A549 (cell line): Measurements from ENCODE around the gene ADAM19. TPM values are rescaled to one million over a fixed set of nuclear protein-coding genes. Genes with fewer than 3 reads are reported as not detected.

Source experiments
- ATAC-seq, 2 experiments: fragments of 200-7000 bp in 1 of 2; fragments of >200 bp in 1 of 2; cut with Nextera tagmentation in 1 of 2; cut with Tn5 transposase in 1 of 2; 3 replicates each; pipeline versions ENCODE4 v1.8.0 to v1.9.1; 2018 to 2020; ENCODE audit warnings: mild to moderate bottlenecking in 1 of 2, moderate library complexity in 1 of 2
- CTCF ChIA-PET: fragments of 300-600 bp; sonication (Branson Sonifier 250); formaldehyde crosslinking; extraction: SDS; loops from one replicate; lab custom pipeline; 2021; ENCODE audit warnings: antibody characterized with exemption, inconsistent platforms; lab: Yijun Ruan, JAX
- POLR2A ChIA-PET: fragments of 350-600 bp; formaldehyde crosslinking; extraction: SDS; loops from one replicate; lab custom pipeline; 2021; ENCODE audit warnings: antibody characterized with exemption, inconsistent platforms; lab: Yijun Ruan, JAX
- DNase-seq, 2 experiments: peaks; one replicate each; pipeline versions ENCODE4 v3.0.0 to v3.0.0-alpha.2; 2011 to 2016; ENCODE audit warnings: low read depth in 1 of 2, low spot score in 1 of 2
- FAIRE-seq: peaks from 2 replicates; lab custom pipeline; 2011; peaks lifted over from hg19 to GRCh38; lab: Jason Lieb, UNC
- H3K27ac ChIP-seq, 2 experiments: fragments of >200 bp; sonication (Bioruptor Twin); formaldehyde crosslinking; 3 replicates each; pipeline ENCODE4 v1.5.1; 2016 to 2017
- H3K4me1 ChIP-seq: fragments of >200 bp; sonication (Bioruptor Twin); formaldehyde crosslinking; 3 replicates; pipeline ENCODE4 v1.6.1; 2016
- H3K4me2 ChIP-seq: fragments of >200 bp; sonication (Bioruptor Twin); formaldehyde crosslinking; 3 replicates; pipeline ENCODE4 v1.6.1; 2016
- H3K4me3 ChIP-seq: fragments of >200 bp; sonication (Bioruptor Twin); formaldehyde crosslinking; 3 replicates; pipeline ENCODE4 v1.5.1; 2016
- H3K9me3 ChIP-seq: fragments of >200 bp; sonication (Bioruptor Twin); formaldehyde crosslinking; 3 replicates; pipeline ENCODE4 v1.6.1; 2016
- BCL3 ChIP-seq: fragments of >200 bp; sonication (Bioruptor Twin); formaldehyde crosslinking; IDR thresholded peaks from 3 replicates; pipeline ENCODE4 v1.6.1; 2016
- BHLHE40 ChIP-seq: IDR thresholded peaks from 2 replicates; pipeline ENCODE4 v1.6.1; 2012; ENCODE audit warnings: low read depth, low read length, inconsistent platforms
- CBX2 ChIP-seq: fragments of 200-600 bp; sonication (generic); IDR thresholded peaks from 2 replicates; pipeline ENCODE4 v1.6.1; 2016; ENCODE audit warnings: low read depth, mild to moderate bottlenecking, borderline replicate concordance
- CEBPB ChIP-seq, 2 experiments: fragments of >200 bp in 1 of 2; sonication (Bioruptor Twin) in 1 of 2; formaldehyde crosslinking in 1 of 2; IDR thresholded peaks; 2 replicates each; pipeline ENCODE4 v1.6.1; 2012 to 2016
- CHD4 ChIP-seq: fragments of 200-600 bp; sonication (generic); IDR thresholded peaks from 2 replicates; pipeline ENCODE4 v1.6.1; 2016; ENCODE audit warnings: antibody characterized with exemption, mild to moderate bottlenecking, borderline replicate concordance
- E2F6 ChIP-seq: IDR thresholded peaks from 2 replicates; pipeline ENCODE4 v1.6.1; 2012; ENCODE audit warnings: low read depth, borderline replicate concordance
- ESRRA ChIP-seq: fragments of 150-350 bp; IDR thresholded peaks from 2 replicates; pipeline ENCODE4 v1.6.1; 2014; ENCODE audit warnings: mild to moderate bottlenecking, low read length, borderline replicate concordance
- GATA3 ChIP-seq: IDR thresholded peaks from 2 replicates; pipeline ENCODE4 v1.6.1; 2012; ENCODE audit warnings: borderline replicate concordance
- HDAC2 ChIP-seq: fragments of 200-600 bp; sonication (generic); IDR thresholded peaks from 2 replicates; pipeline ENCODE4 v1.6.1; 2016
- HOXB13 ChIP-seq: fragments of 250-450 bp; sonication (Bioruptor Pico); IDR thresholded peaks from 2 replicates; pipeline ENCODE4 v1.5.0; 2020; ENCODE audit warnings: low read depth, mild to moderate bottlenecking, moderate library complexity
- JUN ChIP-seq, 2 experiments: fragments of >200 bp; sonication (Bioruptor Twin); formaldehyde crosslinking; IDR thresholded peaks; 2 replicates in 1 of 2; 3 replicates in 1 of 2; pipeline ENCODE4 v1.6.1; 2016 to 2017
- JUNB ChIP-seq: fragments of >200 bp; sonication (Bioruptor Twin); formaldehyde crosslinking; IDR thresholded peaks from 2 replicates; pipeline ENCODE4 v1.6.1; 2016
- MAFK ChIP-seq: fragments of 450-650 bp; IDR thresholded peaks from 2 replicates; pipeline ENCODE4 v1.6.1; 2014; ENCODE audit not compliant: partially characterized antibody
- MYC ChIP-seq: IDR thresholded peaks from 2 replicates; pipeline ENCODE4 v1.6.1; 2012; ENCODE audit warnings: mild to moderate bottlenecking, inconsistent platforms, low read length, improper control_type of control experiment, borderline replicate concordance
- NPAS2 ChIP-seq: fragments of 250-450 bp; sonication (Bioruptor Pico); IDR thresholded peaks from 2 replicates; pipeline ENCODE4 v1.8.0; 2022; ENCODE audit warnings: mild to moderate bottlenecking, moderate library complexity, borderline replicate concordance
- PBX3 ChIP-seq: IDR thresholded peaks from 2 replicates; pipeline ENCODE4 v1.6.1; 2012
- PHF8 ChIP-seq: fragments of 200-600 bp; sonication (generic); IDR thresholded peaks from 2 replicates; pipeline ENCODE4 v1.6.1; 2016; ENCODE audit warnings: low read depth, mild to moderate bottlenecking, antibody characterized with exemption, moderate library complexity, borderline replicate concordance
- POLR2AphosphoS2 ChIP-seq: conservative IDR thresholded peaks from 2 replicates; pipeline ENCODE4 v1.6.1; 2012; ENCODE audit warnings: low read length, improper control_type of control experiment, inconsistent platforms
- RCOR1 ChIP-seq: fragments of 150-350 bp; IDR thresholded peaks from 2 replicates; pipeline ENCODE4 v1.6.1; 2014; ENCODE audit warnings: antibody characterized with exemption, low read length, low read depth
- REST ChIP-seq: fragments of 200-600 bp; sonication (generic); IDR thresholded peaks from 2 replicates; pipeline ENCODE4 v1.6.1; 2016; ENCODE audit warnings: antibody characterized with exemption, mild to moderate bottlenecking, moderate library complexity
- SREBF2 ChIP-seq: fragments of 450-650 bp; IDR thresholded peaks from 2 replicates; pipeline ENCODE4 v1.6.1; 2014; ENCODE audit warnings: mild to moderate bottlenecking, moderate library complexity
- TP53 ChIP-seq: fragments of 250-450 bp; sonication (Bioruptor Pico); IDR thresholded peaks from 2 replicates; pipeline ENCODE4 v1.5.0; 2021; ENCODE audit warnings: mild to moderate bottlenecking, moderate library complexity
- WGBS: methylation state at CpG from one replicate; pipeline ENCODE4 v1.1.6; 2017; ENCODE audit errors: missing lambda C conversion rate; 5-methylcytosine and 5-hydroxymethylcytosine counted together
- polyA plus RNA-seq, 4 experiments: library from polyadenylated mRNA; depleted of rRNA in 3 of 4; stranded (reverse); fragments of >200 nt; fragmentation: RNase III in 1 of 4; extraction: RNeasy Plus Mini Kit Qiagen cat#74134 plus additional on column Dnase treatment in 1 of 4; gene quantifications; 2 replicates in 3 of 4; 3 replicates in 1 of 4; pipeline ENCODE4 v1.2.3, GENCODE V29; 2011 to 2017

Gene ADAM19
- polyA plus RNA-seq, 2 of the 4 experiments (the other 2 are of a cell fraction): 7.7 to 15.2 TPM

GRCh38 chr5:157524887-157525286 is 50.7 kb downstream of the ADAM19 start:
- ATAC-seq: no peak
- no peak for TF ChIP-seq BCL3
- no peak for TF ChIP-seq JUN (IDR thresholded peaks at IDR 0.05)
- no peak for TF ChIP-seq PHF8
- no peak for TF ChIP-seq MAFK
- TF ChIP-seq HDAC2: no peak
- no peak for TF ChIP-seq E2F6
- no peak for TF ChIP-seq CBX2
- TF ChIP-seq POLR2AphosphoS2: no peak
- no peak for TF ChIP-seq NPAS2 (CRISPR knock-in tag)
- TF ChIP-seq REST: no peak
- no peak for TF ChIP-seq CEBPB (IDR thresholded peaks at IDR 0.05)
- TF ChIP-seq HOXB13: no peak
- no peak for TF ChIP-seq TP53 (CRISPR knock-in tag)
- TF ChIP-seq GATA3: no peak
- TF ChIP-seq CHD4: no peak
- no peak for TF ChIP-seq ESRRA
- TF ChIP-seq, all 56 proteins: peak for 0
- Histone ChIP-seq H3K27ac (no peak overlapping the region), H3K4me2 (no peak overlapping the region), H3K4me1 (0 out of 3 replicates have a peak, but pooled peaks cover 3% of the 10 kb centered on the region), H3K4me3 (no peak overlapping the region), H3K9me3 (no peaks in the 10 kb centered on the region)
- POLR2A ChIA-PET: no interaction called here
- DNase-seq (no peak), FAIRE-seq (no peak)
- CTCF ChIA-PET: interaction anchor here (1.1 to 2.2 kb wide), 5 partner anchors 10 to 271 kb away, joined by 3 to 6 read pairs (median 3); no protein-coding TSS in a partner anchor
- 81% methylated on average over 4 of the region's 4 CpGs for WGBS

- FAIRE-seq: no peak
- no peak overlapping the region for H3K4me3 ChIP-seq
- ATAC-seq: no peak
These were observed 51.6 kb downstream of the ADAM19 start for GRCh38 chr5:157523976-157524375.

GRCh38 chr5:157521704-157522029 is 53.9 kb downstream of the ADAM19 start:
- Histone ChIP-seq H3K4me3 (no peak overlapping the region), H3K4me1 (peaks cover 15% of the 10 kb centered on the region), H3K27ac (no peak overlapping the region), H3K9me3 (no peaks in the 10 kb centered on the region), H3K4me2 (no peak overlapping the region)
- TF ChIP-seq PBX3 (no peak), GATA3 (no peak), HOXB13 (no peak), SREBF2 (no peak), NPAS2 (CRISPR knock-in tag) (no peak), JUNB (no peak), POLR2AphosphoS2 (no peak), BHLHE40 (no peak), MYC (no peak)
- WGBS: 89% methylated on average over 5 of the region's 5 CpGs
- no peak for DNase-seq
- no peak for FAIRE-seq
- ChIA-PET CTCF (no interaction called here), POLR2A (no interaction called here)
- ATAC-seq: no peak

More at GRCh38 chr5:157523976-157524375, 51.6 kb downstream of the ADAM19 start:
- TF ChIP-seq JUN (IDR thresholded peaks at IDR 0.05) (no peak), BHLHE40 (no peak), SREBF2 (no peak), RCOR1 (no peak)
- WGBS: 69% methylated on average over 4 of the region's 4 CpGs
- no peaks in the 10 kb centered on the region for H3K9me3 ChIP-seq
- no peak for DNase-seq
- ChIA-PET CTCF (interaction anchor here (1.1 to 2.2 kb wide), 3 partner anchors 13 to 222 kb away, joined by 3 to 6 read pairs (median 4); no protein-coding TSS in a partner anchor), POLR2A (no interaction called here)
- H3K4me1 ChIP-seq: 0 out of 3 replicates have a peak, but pooled peaks cover 3% of the 10 kb centered on the region
- H3K27ac ChIP-seq: no peak overlapping the region
- H3K4me2 ChIP-seq: no peak overlapping the region
